K562 (cell line): ENCODE measurements around the gene NDFIP2. TPM values are rescaled to one million over a fixed set of nuclear protein-coding genes. Genes with fewer than 3 reads are reported as not detected.

Source experiments
- AFF1 ChIP-seq, 2 experiments: fragments of 450-650 bp; IDR thresholded peaks; 2 replicates each; pipeline ENCODE4 v1.6.1; 2018; ENCODE audit warnings: mild to moderate bottlenecking in 2 of 2, low read depth in 1 of 2; ENCODE audit not compliant: partially characterized antibody in 2 of 2
- ARID4B ChIP-seq: sonication (generic); formaldehyde crosslinking; IDR thresholded peaks from 2 replicates; pipeline ENCODE4 v1.8.0; 2022; ENCODE audit warnings: mild to moderate bottlenecking, missing genetic modification reagents
- CBFA2T3 ChIP-seq: fragments of 450-650 bp; IDR thresholded peaks from 2 replicates; pipeline ENCODE4 v1.6.1; 2017
- CCNT2 ChIP-seq: IDR thresholded peaks from 2 replicates; pipeline ENCODE4 v1.6.1; 2011; ENCODE audit warnings: borderline replicate concordance, low read depth, mild to moderate bottlenecking, moderate library complexity, mixed read lengths, low read length; ENCODE audit not compliant: insufficient read length; ENCODE audit errors: extremely low read depth
- CTBP1 ChIP-seq: fragments of 450-650 bp; IDR thresholded peaks from 2 replicates; pipeline ENCODE4 v1.6.1; 2016; ENCODE audit warnings: borderline replicate concordance
- DMBX1 ChIP-seq: fragments of 250-450 bp; sonication (Bioruptor Pico); IDR thresholded peaks from 2 replicates; pipeline ENCODE4 v1.8.0; 2022; ENCODE audit warnings: inconsistent platforms, mild to moderate bottlenecking, moderate library complexity, borderline replicate concordance
- ELK1 ChIP-seq: sonication (generic); formaldehyde crosslinking; IDR thresholded peaks from 2 replicates; pipeline ENCODE4 v1.8.1; 2022; ENCODE audit warnings: missing genetic modification reagents
- EP300 ChIP-seq: IDR thresholded peaks from 2 replicates; pipeline ENCODE4 v1.6.1; 2012; ENCODE audit warnings: low read length, improper control_type of control experiment
- MEIS2 ChIP-seq: fragments of 450-650 bp; IDR thresholded peaks from 2 replicates; pipeline ENCODE4 v1.6.1; 2014; ENCODE audit warnings: mild to moderate bottlenecking; ENCODE audit not compliant: partially characterized antibody
- MLX ChIP-seq, 2 experiments: fragments of 450-650 bp in 1 of 2; sonication (generic) in 1 of 2; formaldehyde crosslinking; conservative IDR thresholded peaks; 2 replicates each; pipeline versions ENCODE4 v1.4.0 to v1.8.1; 2020 to 2022; ENCODE audit warnings: mild to moderate bottlenecking in 1 of 2, missing genetic modification reagents in 1 of 2
- MTF1 ChIP-seq: fragments of 250-450 bp; sonication (Bioruptor Pico); IDR thresholded peaks from 2 replicates; pipeline ENCODE4 v1.9.0; 2021; ENCODE audit warnings: moderate library complexity, mild to moderate bottlenecking, inconsistent platforms, borderline replicate concordance
- NFIC ChIP-seq: fragments of 450-650 bp; IDR thresholded peaks from 2 replicates; pipeline ENCODE4 v1.6.1; 2017; ENCODE audit warnings: mild to moderate bottlenecking, inconsistent platforms
- NR1H2 ChIP-seq: sonication (generic); formaldehyde crosslinking; IDR thresholded peaks from 2 replicates; pipeline ENCODE4 v1.4.0; 2020; ENCODE audit warnings: mild to moderate bottlenecking, missing genetic modification reagents
- RB1 ChIP-seq: fragments of 450-650 bp; IDR thresholded peaks from 2 replicates; pipeline ENCODE4 v1.6.1; 2017; ENCODE audit warnings: low read depth, mild to moderate bottlenecking
- VEZF1 ChIP-seq: fragments of 200-800 bp; sonication (Bioruptor generic); IDR thresholded peaks from 2 replicates; pipeline ENCODE4 v1.6.1; 2017; ENCODE audit warnings: missing genetic modification characterization, missing compliant biosample characterization
- polyA plus RNA-seq, 8 experiments: library from polyadenylated mRNA; depleted of rRNA in 4 of 8; stranded (reverse) in 5 of 8; unstranded in 3 of 8; fragments of >200 nt; fragmentation: Nextera tagmentation in 2 of 8; fragmentation: Illumina TruSeq in 1 of 8; extraction: Ambion mirVana in 2 of 8; extraction: Trizol in 1 of 8; gene quantifications; 2 replicates each; pipeline versions ENCODE4 v1.2.1 to v1.2.3, GENCODE V29; 2011 to 2014; ENCODE audit warnings: inconsistent platforms in 1 of 8, missing spikeins in 1 of 8
- total RNA-seq, 7 experiments: library from RNA; depleted of rRNA in 6 of 7; stranded (reverse); fragments of >200 nt in 6 of 7; fragmentation: Illumina TruSeq in 2 of 7; extraction: Trizol in 2 of 7; gene quantifications; 2 replicates each; pipeline versions ENCODE4 v1.2.1 to v1.2.3, GENCODE V29; 2011 to 2021; ENCODE audit warnings: low replicate concordance in 1 of 7

The NDFIP2 gene
- total and polyA plus RNA-seq, 9 of the 15 experiments (the other 6 are each of a cell fraction or from before 2014, with no cell fraction given): 13.4 to 54.4 (median 27.8) TPM

GRCh38 chr13:79451500-79451962 lies 29.4 kb upstream of the NDFIP2 start (continued):
- no peak for TF ChIP-seq ARID4B (CRISPR knock-in tag)
- no peak for TF ChIP-seq VEZF1
- TF ChIP-seq MEIS2: peak; percentile 57
- TF ChIP-seq NFIC: no peak
- TF ChIP-seq AFF1 (IDR thresholded peaks at IDR 0.05; ENCODE audit: low read depth in 1 of 2, partially characterized antibody in 2 of 2): no peak
- peak; percentile 40 for TF ChIP-seq CCNT2
- no peak for TF ChIP-seq MLX (CRISPR knock-in tag; conservative IDR thresholded peaks at IDR 0.05)
- TF ChIP-seq MTF1 (CRISPR knock-in tag): no peak
- TF ChIP-seq DMBX1: no peak
- peak; percentile 54 for TF ChIP-seq CBFA2T3
- no peak for TF ChIP-seq NR1H2 (CRISPR knock-in tag)
- TF ChIP-seq RB1: no peak
- TF ChIP-seq CTBP1: peak; percentile 87; the same call in 1 of the 2 replicates
- peak; percentile 56; the same call in 1 of the 2 replicates for TF ChIP-seq EP300
- TF ChIP-seq ELK1: no peak
